Measurements from ENCODE around the gene PRR13.
"Not testable (repeated sequence)": the region's sequence is repeated elsewhere in the genome, so short reads cannot be mapped to it uniquely, and the experiment has no call there.

PRR13 gene

GRCh38 chr12:53439582-53439981 is 2.0 kb upstream of the PRR13 start:
- not testable (repeated sequence) for DNase-seq

DNA sequence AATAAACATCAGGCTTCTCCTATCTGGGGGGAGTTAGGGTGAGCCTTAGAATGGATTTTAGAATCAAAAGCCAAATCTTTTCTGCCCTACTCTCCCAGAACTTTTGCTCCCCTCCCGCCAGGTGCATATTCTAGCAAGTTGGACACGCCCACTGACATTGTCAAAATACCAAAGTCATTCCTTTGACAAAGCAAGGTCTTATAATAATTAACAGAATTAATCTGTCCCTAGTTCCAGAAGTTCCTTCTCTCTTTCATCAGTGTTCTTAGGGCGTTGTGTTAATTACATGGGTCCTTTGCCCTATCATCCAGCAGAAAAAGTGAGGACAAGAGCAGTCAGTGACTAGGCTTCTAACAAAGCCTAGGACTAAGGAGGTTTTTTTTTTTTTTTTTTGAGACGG is 2.4 kb downstream of the PRR13 start:
- DNase-seq: no peak

- DNase-seq: not testable (repeated sequence)
Observed at GRCh38 chr12:53444593-53445325, 3.2 kb downstream of the PRR13 start.

GRCh38 chr12:53450936-53451335 is 9.4 kb downstream of the PRR13 start:
- DNase-seq: no peak

GRCh38 chr12:53451661-53452158 is 10.2 kb downstream of the PRR13 start, which contains the start of gene PCBP2:
Gene PCBP2, plus strand, starts transcription at chr12:53452102. Its CDS starts 2,699 bp downstream, at chr12:53454801.
- peak; percentile 99 for DNase-seq

- peak; percentile 72 for DNase-seq
Observed at GRCh38 chr12:53452159-53453077, 10.9 kb downstream of the PRR13 start.

- DNase-seq: no peak
Observed at GRCh38 chr12:53453953-53454640, 12.6 kb downstream of the PRR13 start.

DNA sequence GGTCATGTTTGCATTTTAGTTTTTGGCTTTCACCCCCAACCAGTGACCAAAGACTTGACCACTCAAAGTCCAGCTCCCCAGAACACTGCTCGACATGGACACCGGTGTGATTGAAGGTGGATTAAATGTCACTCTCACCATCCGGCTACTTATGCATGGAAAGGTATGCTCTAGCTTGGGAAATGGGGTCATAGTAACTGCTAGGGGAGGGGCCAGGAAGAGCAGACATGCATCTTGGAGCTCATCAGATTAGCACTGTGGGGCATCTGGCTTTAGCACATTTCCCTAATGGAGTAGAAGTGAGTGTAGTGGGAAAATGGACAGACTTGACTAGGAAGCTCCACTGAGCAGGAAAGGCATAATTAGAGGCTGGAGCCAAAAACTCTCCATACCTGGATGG is 13.2 kb downstream of the PRR13 start:
- no peak for DNase-seq

GRCh38 chr12:53456654-53457366 is 15.3 kb downstream of the PRR13 start:
- DNase-seq: no peak

- no peak for DNase-seq
Observed at GRCh38 chr12:53459097-53459496, 17.6 kb downstream of the PRR13 start.

DNA sequence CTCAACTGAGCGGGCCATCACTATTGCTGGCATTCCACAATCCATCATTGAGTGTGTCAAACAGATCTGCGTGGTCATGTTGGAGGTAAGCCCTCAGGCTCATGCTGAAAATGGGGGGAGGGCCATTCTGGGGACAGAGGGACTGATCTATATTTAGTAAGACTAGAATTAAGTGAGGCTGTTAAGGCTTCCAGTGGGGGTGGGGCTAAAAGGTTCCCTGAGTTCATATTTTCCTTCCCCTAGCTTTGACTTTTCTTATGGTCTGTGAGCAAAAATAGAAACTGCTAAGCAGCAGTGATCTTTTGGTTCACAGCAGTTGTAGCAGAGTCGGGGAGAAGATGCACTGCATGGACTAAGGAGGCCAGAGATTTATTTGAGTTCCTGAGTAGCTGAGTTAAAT is 19.5 kb downstream of the PRR13 start:
- DNase-seq: no peak

DNA sequence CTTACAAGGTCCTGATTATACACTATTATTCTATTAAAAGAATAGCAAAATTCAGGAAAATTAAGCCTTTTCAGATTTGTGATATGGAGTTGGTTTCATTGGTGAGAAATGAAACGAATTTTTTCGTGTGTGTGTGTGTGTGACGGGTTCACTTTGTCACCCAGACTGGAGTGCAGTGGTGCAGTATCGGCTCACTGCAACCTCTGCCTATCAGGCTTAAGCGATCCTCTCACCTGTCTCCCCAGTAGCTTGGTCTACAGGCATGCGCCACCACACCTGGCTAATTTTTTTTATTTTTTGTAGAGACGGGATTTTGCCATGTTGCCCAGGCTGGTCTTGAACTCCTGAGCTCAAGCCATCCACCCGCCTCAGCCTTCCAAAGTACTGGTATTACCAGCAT is 20.1 kb downstream of the PRR13 start:
- no peak for DNase-seq

DNA sequence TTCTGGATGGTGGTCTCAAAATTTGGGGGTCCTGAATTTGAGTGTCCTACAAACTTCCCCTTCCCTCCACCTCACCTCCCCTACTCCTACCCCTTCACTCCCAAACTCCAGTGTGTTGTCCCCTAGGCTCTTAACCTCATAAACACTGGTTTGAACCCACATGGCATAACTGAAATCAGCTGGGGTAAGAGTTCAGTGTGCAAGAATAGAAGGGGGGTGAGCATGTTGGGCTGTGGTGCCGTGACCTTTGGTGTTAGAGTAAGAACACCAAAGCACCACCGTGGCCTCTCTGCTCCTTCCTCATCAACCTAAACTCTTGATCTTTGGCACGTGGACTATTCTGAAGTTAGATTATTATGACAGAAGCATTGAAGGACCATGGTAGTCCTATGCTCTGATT is 21.4 kb downstream of the PRR13 start:
- no peak for DNase-seq

DNA sequence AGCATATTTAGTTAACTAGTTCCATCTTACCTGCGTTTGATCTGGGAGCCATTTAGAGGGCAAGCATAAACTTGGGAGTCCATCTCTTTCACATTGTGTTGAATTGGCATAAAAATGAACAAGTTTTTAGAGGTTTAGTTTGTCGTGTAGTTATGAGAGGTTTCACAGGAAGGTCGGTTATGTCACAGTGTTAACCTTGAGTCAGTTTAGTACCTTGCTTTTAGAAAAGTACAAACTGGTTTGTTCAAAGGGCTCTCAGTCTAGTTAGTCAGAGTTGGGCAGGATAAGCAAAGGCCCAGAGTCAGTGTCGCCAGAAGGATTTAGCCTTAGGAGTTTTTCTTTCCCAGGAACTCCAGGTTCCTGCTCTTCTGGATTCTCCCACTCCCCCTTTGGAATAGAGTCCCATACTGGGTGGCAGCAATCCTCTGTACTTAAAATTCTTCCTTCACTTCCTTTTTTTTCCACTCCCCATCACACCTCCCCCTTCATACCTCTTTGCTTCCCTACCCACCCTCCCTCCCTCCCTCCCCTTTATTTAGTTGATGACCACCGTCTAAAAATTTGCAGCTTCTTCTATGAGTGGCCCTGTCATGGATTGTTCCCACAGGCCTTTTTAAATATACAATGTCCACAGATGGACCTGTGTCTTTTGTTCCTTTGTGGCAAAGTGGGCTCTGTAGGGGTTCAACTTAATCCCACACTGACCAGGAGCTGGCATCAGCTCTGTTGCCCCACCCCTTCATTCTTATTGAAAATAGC is 22.4 kb downstream of the PRR13 start:
- DNase-seq: no peak

- DNase-seq: no peak
Observed at GRCh38 chr12:53464685-53465418, 23.3 kb downstream of the PRR13 start.

- DNase-seq: no peak
Observed at GRCh38 chr12:53465679-53466078, 24.1 kb downstream of the PRR13 start.

GRCh38 chr12:53466640-53467039 is 25.1 kb downstream of the PRR13 start:
- DNase-seq: no peak

DNA sequence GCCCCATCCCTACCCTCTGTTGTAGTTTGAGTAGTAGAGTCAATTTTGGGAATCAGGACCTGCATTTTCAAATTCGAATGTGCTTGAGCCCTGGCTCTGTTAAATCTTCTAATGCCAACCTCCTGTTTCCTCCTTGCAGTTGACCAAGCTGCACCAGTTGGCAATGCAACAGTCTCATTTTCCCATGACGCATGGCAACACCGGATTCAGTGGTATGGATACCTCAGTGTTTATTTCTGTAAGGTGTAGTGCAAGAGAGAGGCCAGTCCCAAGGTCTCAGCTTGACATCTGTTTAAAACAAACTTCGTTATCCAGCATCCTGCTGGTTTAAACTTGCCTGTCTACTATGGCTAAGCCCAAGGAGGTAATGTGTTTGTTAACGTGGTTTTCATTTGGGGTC is 25.5 kb downstream of the PRR13 start:
- DNase-seq: no peak

- DNase-seq: no peak
Observed at GRCh38 chr12:53467880-53468279, 26.3 kb downstream of the PRR13 start.

- DNase-seq: no peak
Observed at GRCh38 chr12:53468282-53468681, 26.7 kb downstream of the PRR13 start.

- DNase-seq: no peak
Observed at GRCh38 chr12:53472056-53472582, 30.6 kb downstream of the PRR13 start.
